ENCODE data around the gene NXPH4.

NXPH4 gene

GRCh38 chr12:57216014-57216911 is at the start of gene NXPH4:
TSS of gene NXPH4 (plus strand) at chr12:57216794. CDS start at chr12:57216970, 176 bp downstream.
- no peak for DNase-seq (ENCODE audit: low read depth in 2 of 2)

GRCh38 chr12:57166971-57167371 is 49.6 kb upstream of the NXPH4 start:
- no peak for DNase-seq (ENCODE audit: low read depth in 2 of 2)

- no peak for DNase-seq (ENCODE audit: low read depth in 2 of 2)
Measured at GRCh38 chr12:57168058-57168457, 48.5 kb upstream of the NXPH4 start.

- DNase-seq (ENCODE audit: low read depth in 2 of 2), result no peak
Measured at GRCh38 chr12:57169046-57169795, 47.4 kb upstream of the NXPH4 start.

- DNase-seq (ENCODE audit: low read depth in 2 of 2), result no peak
Measured at GRCh38 chr12:57169969-57170368, 46.6 kb upstream of the NXPH4 start.

- no peak for DNase-seq (ENCODE audit: low read depth in 2 of 2)
Measured at GRCh38 chr12:57170408-57170807, 46.2 kb upstream of the NXPH4 start.

- no peak for DNase-seq (ENCODE audit: low read depth in 2 of 2)
Measured at GRCh38 chr12:57170927-57171326, 45.7 kb upstream of the NXPH4 start.

- DNase-seq (ENCODE audit: low read depth in 2 of 2), result no peak
Measured at GRCh38 chr12:57171668-57172067, 44.9 kb upstream of the NXPH4 start.

- no peak for DNase-seq (ENCODE audit: low read depth in 2 of 2)
Measured at GRCh38 chr12:57173089-57173488, 43.5 kb upstream of the NXPH4 start.

- no peak for DNase-seq (ENCODE audit: low read depth in 2 of 2)
Measured at GRCh38 chr12:57173683-57174082, 42.9 kb upstream of the NXPH4 start.

GRCh38 chr12:57175428-57176138 is 41.0 kb upstream of the NXPH4 start:
- no peak for DNase-seq (ENCODE audit: low read depth in 2 of 2)

GRCh38 chr12:57176139-57176477 is 40.5 kb upstream of the NXPH4 start:
- no peak for DNase-seq (ENCODE audit: low read depth in 2 of 2)

- DNase-seq (ENCODE audit: low read depth in 2 of 2), result no peak
Measured at GRCh38 chr12:57176846-57177245, 39.7 kb upstream of the NXPH4 start.

GRCh38 chr12:57177354-57177753 is 39.2 kb upstream of the NXPH4 start:
- DNase-seq (ENCODE audit: low read depth in 2 of 2), result no peak

GRCh38 chr12:57178213-57178612 is 38.4 kb upstream of the NXPH4 start:
- DNase-seq (ENCODE audit: low read depth in 2 of 2), result no peak

- no peak for DNase-seq (ENCODE audit: low read depth in 2 of 2)
Measured at GRCh38 chr12:57179331-57180086, 37.1 kb upstream of the NXPH4 start.

- no peak for DNase-seq (ENCODE audit: low read depth in 2 of 2)
Measured at GRCh38 chr12:57180321-57180989, 36.1 kb upstream of the NXPH4 start.

GRCh38 chr12:57181072-57181471 is 35.5 kb upstream of the NXPH4 start:
- no peak for DNase-seq (ENCODE audit: low read depth in 2 of 2)

- no peak for DNase-seq (ENCODE audit: low read depth in 2 of 2)
Measured at GRCh38 chr12:57181561-57182155, 34.9 kb upstream of the NXPH4 start.

GRCh38 chr12:57182918-57183575 is 33.5 kb upstream of the NXPH4 start:
- peak; percentile 60 to 71 for DNase-seq (ENCODE audit: low read depth in 2 of 2)

Data from stimulated activated CD8-positive, alpha-beta memory T cell treated with anti-CD3 and anti-CD28 coated beads, Interleukin-7, amount 100 ng/mL, for 1 hour (primary cell).